Islet of Langerhans (tissue), 1 donor: ENCODE data around the gene RAB31.

ENCODE experiments used
- FAIRE-seq: peaks from one replicate; lab custom pipeline; 2011; peaks lifted over from hg19 to GRCh38; lab: Jason Lieb, UNC

RAB31 gene

GRCh38 chr18:9822587-9823185, 114.6 kb downstream of the RAB31 start:
- no peak for FAIRE-seq

DNA sequence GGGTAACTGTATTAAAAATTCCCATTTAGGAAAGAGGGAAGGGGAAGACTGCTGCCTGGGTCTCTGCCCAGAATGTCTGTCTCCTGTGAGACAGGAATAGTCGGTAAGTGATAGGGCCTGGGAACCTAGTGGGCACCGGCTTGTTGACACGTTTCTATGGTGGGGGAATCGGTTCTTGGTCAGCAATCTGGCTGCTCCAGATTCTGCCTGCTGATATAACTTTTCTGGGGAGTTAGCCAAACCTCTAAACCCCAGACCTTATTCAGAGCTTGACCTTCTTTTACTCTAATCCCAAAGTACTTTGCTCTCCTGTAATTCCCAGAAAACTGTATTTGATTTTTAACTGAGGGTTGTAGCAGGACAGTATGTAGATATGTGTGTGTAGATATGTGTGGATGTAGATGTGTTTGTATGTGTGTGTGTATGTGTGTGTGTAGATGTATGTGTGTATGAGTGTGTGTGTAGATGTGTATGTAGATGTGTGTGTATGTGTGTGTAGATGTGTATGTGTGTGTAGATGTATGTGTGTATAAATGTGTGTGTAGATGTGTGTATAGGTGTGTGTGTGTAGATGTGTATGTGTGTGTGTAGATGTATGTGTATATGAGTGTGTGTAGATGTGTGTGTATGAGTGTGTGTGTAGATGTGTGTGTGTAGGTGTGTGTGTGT, 115.8 kb downstream of the RAB31 start:
- FAIRE-seq: no peak

- FAIRE-seq: no peak
Measured at GRCh38 chr18:9824474-9824832, 116.4 kb downstream of the RAB31 start.

DNA sequence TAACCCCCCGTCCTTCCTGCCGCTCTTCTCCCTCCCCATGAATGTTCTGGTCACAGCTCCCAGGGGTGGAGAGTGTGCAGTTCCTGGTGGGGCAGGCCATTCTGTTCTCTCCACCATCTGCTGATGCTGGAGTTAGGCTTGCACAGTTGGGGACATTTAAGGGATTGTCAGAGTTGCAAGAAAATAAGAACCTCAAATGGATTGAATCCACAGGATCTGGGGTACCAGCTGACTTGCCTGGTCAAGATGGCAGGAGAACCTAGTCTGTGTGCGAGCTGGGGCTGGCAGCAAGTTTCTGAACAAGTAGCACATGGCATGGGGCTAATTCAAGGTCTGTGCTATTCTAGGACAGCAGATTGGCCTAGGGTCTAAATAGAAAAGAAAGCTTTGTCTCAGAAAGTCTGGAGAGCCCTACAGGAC, 116.9 kb downstream of the RAB31 start:
- FAIRE-seq: no peak

DNA sequence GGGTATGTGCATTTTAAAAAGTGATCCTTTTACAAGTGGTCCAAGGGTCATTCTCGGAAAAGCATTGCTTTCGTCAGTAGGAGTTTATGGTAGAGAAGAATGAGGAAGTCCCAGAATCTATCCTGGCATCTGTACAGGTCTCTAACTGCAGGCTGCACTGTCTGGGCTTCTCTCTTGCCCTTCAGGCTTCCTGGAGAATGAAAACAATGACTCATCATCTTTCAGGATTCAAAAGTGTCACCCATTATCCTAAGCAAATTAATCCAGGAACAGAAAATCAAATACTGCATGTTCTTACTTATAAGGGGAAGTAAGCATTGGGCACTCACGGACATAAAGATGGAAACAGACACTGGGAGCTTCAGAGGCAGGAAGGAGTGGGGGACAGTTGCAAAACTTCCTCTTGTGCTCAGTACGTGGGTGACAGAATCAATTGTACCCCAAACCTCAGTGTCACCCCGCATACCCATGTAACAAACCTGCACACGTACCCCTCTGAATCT, 117.5 kb downstream of the RAB31 start:
- no peak for FAIRE-seq

- no peak for FAIRE-seq
Measured at GRCh38 chr18:9826685-9827084, 118.6 kb downstream of the RAB31 start.

DNA sequence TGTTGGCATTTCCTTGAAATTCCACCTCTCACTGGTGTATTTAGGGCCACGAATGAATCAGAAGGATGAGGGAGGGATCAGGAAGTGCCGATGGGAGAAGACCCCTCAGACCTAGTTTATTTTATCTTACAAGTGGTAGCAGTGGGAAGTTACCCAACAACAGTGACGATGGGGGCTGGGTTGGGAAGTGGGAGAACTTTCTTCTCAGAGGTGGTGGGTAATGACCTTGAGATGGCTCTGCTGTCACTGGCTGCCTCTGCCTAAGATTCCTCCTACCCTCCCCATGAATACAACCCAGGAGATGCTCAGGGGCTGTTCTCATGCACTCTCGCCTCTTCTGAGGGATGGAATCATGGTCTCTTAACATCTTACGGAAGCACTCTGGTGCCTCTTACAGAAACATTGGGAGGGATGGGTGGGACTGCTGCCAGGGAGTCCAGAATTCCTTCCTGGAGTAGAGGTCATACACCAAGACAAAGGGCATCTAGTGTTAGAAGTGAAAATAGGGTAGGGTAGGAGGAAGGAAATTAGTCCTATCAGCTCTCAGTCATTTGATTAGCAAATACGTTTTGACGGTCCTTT, 119.2 kb downstream of the RAB31 start:
- no peak for FAIRE-seq

DNA sequence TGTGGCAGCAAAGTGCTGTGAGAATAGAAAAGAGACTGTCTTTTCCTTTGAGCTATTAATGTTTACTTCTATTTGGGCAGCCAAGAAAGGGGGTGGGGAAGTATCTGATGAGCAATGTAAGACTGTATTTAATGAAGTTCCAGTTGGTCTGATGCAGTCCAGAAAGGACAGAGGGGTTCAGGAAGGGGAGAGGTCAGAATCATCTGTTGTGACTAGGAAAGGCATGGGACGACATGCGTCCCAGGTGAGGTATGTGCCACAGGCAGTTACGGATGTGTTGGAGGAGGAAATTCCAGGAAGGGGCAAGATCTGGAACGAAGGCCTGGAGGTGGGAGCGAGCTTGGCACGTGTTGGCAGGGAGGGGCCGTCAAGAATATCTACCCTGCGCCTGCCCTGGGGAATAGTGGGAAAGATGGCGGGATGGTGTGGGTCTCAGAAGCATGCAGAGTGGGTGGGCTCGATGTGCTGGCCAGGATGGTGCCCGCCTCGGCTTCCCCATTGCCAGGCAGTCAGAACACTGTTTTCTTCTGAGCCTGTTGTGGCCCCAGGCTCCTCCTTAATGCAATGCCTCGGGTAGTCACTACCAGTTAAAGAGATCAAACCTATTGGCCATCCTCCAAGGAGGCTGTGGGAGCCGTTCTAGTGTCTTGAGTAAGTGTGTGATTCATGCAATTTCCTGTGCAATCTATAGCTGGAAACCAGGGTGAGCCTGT, 119.8 kb downstream of the RAB31 start:
- FAIRE-seq: no peak

GRCh38 chr18:9828506-9829396, 120.7 kb downstream of the RAB31 start:
- no peak for FAIRE-seq

DNA sequence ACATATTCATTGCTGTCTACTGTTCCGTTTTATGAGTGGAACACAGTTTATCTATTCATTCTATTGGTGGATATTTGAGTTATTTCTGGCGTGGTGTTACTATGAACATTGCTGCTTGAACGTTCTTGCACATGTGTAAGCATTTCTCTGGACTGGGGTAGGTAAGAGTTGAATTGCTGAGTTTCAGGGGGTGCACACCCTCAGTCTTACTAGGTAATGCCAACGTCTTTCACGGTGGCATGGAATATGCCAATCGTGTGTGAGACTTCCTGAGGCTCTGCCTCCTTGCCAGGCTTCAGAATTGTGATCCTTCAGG, 121.3 kb downstream of the RAB31 start:
- no peak for FAIRE-seq

DNA sequence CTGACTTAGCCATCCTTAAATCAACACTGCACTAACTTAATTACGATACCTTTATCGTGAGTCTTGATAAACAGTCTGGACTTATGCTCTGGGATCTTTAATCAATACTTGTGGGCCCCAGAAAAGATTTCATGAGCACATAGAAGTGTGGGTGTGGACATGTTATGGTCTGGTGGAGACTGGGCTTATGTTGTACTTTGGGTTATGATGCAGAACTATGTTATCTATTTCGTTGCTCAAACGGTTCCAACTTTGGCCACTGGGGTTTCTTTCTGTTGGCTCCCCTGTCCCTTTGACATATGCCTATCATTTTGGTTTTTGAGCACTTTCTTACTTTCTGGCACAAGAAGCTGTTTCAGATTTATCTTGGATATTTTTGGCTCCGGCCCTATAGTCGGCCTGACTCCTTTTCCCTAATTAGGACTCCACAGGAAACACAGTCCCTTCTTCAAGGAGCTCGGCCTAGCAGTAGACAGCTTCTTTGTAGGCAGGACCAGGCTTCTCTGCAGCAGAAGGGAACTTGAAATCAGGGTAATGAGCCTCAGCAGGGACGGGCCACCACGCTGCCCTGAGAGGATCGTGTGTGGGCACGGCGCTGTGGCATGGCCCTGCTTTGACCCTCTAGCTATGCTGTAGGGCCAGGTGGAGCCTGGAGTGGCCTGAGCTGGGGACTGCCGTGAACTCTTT, 123.1 kb downstream of the RAB31 start:
- FAIRE-seq: no peak

GRCh38 chr18:9831723-9832199, 123.7 kb downstream of the RAB31 start:
- FAIRE-seq: no peak

- FAIRE-seq: no peak
Measured at GRCh38 chr18:9832871-9833270, 124.8 kb downstream of the RAB31 start.

DNA sequence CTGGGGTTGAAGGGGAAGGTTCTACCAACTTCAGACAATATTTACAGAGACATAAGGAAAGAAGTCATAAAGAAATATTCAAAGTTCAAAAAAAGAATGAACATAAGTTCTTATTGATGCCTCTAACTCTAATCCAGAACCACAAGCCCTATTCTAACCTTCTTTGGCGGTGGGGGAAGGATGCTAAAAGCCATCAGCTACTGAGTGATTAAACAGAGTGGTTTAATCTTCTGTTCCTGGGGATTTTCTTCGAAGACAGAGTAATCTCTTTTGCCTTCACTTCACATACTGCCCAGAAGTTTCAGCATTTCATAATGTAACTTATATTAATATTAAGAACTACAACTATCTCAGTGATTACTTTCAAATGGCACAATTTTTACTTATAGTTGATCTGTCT, 126.5 kb downstream of the RAB31 start:
- no peak for FAIRE-seq

- no peak for FAIRE-seq
Measured at GRCh38 chr18:9835113-9835755, 127.1 kb downstream of the RAB31 start.

GRCh38 chr18:9835825-9836224, 127.7 kb downstream of the RAB31 start:
- FAIRE-seq: no peak

DNA sequence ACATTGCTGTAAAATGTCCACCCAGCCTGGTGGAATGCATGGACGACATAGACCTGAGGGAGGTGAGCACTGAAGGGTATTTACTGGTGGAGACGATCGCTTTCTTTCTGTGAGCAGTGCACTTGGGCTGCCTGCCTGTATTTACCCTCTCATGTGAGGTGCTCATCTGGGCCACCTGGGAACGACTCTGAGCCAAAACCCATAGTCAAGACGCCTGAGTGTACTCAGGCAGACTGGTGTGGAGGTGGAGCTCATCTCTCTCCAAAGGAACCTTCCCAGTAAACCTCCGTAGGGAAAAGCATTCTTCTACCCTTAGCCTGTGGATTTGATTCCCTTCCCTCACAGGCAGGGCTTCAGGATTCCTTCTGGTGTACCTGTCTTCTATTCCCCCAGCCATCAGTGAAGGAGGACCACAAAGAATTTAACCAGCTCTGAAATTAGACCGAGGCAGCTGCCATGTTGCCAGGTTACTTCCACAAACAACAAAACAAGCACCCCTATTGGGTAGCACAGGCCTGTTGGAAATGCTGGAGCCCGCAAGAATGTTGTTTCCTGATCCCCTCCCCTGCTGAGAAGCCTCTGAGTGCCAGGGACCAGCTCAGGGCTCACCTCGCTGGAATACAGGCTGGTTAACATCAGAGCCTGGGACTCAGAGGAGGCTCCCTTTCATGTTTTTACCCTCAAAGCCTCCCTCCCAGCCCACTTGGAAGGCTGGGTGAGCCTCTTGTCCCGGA, 130.2 kb downstream of the RAB31 start:
- FAIRE-seq: no peak

DNA sequence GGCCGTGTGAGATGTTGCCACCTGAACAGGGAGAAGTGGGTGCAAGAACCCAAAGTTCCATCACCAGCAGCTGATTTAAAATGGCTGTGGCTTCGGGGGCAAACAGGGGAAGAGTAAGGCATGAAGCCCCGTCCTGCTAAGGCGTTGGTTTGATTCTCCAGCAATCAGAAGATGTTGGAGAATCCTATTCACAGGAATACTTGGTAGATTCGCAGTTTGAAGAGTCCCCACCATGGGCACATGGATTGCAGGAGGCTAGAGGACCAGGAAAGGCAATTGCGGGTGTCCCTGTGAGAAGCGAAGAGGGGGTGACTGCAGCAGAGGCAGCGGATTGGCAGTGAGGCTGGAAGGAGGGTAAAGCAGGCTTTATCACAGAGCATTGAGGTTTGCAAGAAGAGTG, 131.1 kb downstream of the RAB31 start:
- no peak for FAIRE-seq

DNA sequence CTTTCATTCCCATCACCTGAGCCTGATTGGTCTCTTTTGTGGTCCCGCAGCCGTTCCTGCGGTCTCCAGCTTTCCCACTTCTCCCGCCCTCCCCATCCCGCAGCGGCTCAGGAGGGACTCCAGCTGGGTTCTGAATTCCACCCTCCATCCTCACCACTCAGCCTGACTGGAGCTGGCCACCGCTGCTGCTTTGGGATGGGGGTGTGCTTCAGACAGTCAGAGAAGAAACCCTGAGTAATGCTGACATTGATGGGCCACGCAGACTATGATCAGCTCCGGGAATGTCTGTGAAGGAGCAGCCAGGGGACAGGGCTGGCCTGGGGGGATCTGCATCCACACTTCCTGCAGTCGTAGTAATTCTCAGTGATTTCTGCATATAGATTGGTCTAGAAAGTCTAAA, 131.8 kb downstream of the RAB31 start:
- FAIRE-seq: no peak

- FAIRE-seq: no peak
Measured at GRCh38 chr18:9841752-9842151, 133.7 kb downstream of the RAB31 start.
